GM18858 (cell line): ENCODE measurements around the gene JAM3.

Experiments used
- ATAC-seq: cut with Tn5 transposase; IDR thresholded peaks from one replicate; pipeline ENCODE4 v1.9.1; 2021; ENCODE audit not compliant: unreplicated experiment

Gene JAM3

GRCh38 chr11:134142536-134142935, 73.7 kb downstream of the JAM3 start:
- no peak for ATAC-seq

GRCh38 chr11:134143801-134144200, 74.9 kb downstream of the JAM3 start:
- no peak for ATAC-seq

- no peak for ATAC-seq
These were observed 75.9 kb downstream of the JAM3 start for GRCh38 chr11:134144744-134145143.

- ATAC-seq = no peak
These were observed 76.8 kb downstream of the JAM3 start for GRCh38 chr11:134145715-134146114.

- ATAC-seq = no peak
These were observed 77.7 kb downstream of the JAM3 start for GRCh38 chr11:134146598-134146997.

GRCh38 chr11:134149371-134149770, 80.5 kb downstream of the JAM3 start:
- ATAC-seq = no peak

GRCh38 chr11:134150195-134150903, 81.5 kb downstream of the JAM3 start:
- no peak for ATAC-seq

- no peak for ATAC-seq
These were observed 82.3 kb downstream of the JAM3 start for GRCh38 chr11:134151083-134151747.

GRCh38 chr11:134152696-134153095, 83.8 kb downstream of the JAM3 start:
- ATAC-seq = no peak

GRCh38 chr11:134153147-134153905, 84.5 kb downstream of the JAM3 start:
- no peak for ATAC-seq

GRCh38 chr11:134154441-134154840, 85.6 kb downstream of the JAM3 start:
- ATAC-seq = no peak

- no peak for ATAC-seq
These were observed 86.6 kb downstream of the JAM3 start for GRCh38 chr11:134155456-134155855.

- ATAC-seq = no peak
These were observed 87.3 kb downstream of the JAM3 start for GRCh38 chr11:134155946-134156865.

- ATAC-seq = no peak
These were observed 88.6 kb downstream of the JAM3 start for GRCh38 chr11:134157451-134157850.

- no peak for ATAC-seq
These were observed 89.2 kb downstream of the JAM3 start for GRCh38 chr11:134158023-134158422.

- no peak for ATAC-seq
These were observed 90.8 kb downstream of the JAM3 start for GRCh38 chr11:134159652-134160051.

GRCh38 chr11:134164490-134165370, 95.9 kb downstream of the JAM3 start:
- ATAC-seq = no peak

- ATAC-seq = no peak
These were observed 101.5 kb downstream of the JAM3 start for GRCh38 chr11:134170177-134170918.

GRCh38 chr11:134170919-134171281, 102.0 kb downstream of the JAM3 start:
- ATAC-seq = no peak
